Left lung (tissue), 10 donors: ENCODE results near the gene SLC25A51. TPM values are rescaled to one million over a fixed set of nuclear protein-coding genes. Genes with fewer than 3 reads are reported as not detected.
A peak's percentile ranks its signal among the peaks of the same experiment; 100 is the strongest.

ENCODE experiments used
- ATAC-seq: fragments of 200-7000 bp; cut with Tn5 transposase; one replicate; pipeline ENCODE4 v1.9.1; 2020; ENCODE audit warnings: moderate library complexity
- DNase-seq, 4 donors: peaks; one replicate each; pipeline ENCODE4 v3.0.0-alpha.2; 2013 to 2020
- H3K27ac ChIP-seq, 2 donors: fragments of 200-600 bp; sonication (generic) in 1 of 2; one replicate each; pipeline versions ENCODE4 v1.5.0 to v1.8.0; 2020 to 2021
- H3K27me3 ChIP-seq, 2 donors: fragments of 200-600 bp; sonication (generic) in 1 of 2; one replicate each; pipeline versions ENCODE4 v1.5.0 to v1.8.0; 2020 to 2021
- H3K36me3 ChIP-seq, 2 donors: fragments of 200-600 bp; sonication (generic) in 1 of 2; one replicate each; pipeline versions ENCODE4 v1.5.0 to v1.8.0; 2020 to 2021
- H3K4me1 ChIP-seq, 2 donors: fragments of 200-600 bp; one replicate each; pipeline ENCODE4 v1.8.0; 2021
- H3K4me3 ChIP-seq, 2 donors: fragments of 200-600 bp; sonication (generic) in 1 of 2; one replicate each; pipeline versions ENCODE4 v1.5.0 to v1.8.0; 2020 to 2021; ENCODE audit warnings: mild to moderate bottlenecking in 1 of 2
- H3K9me3 ChIP-seq, 2 donors: fragments of 200-600 bp; sonication (generic) in 1 of 2; one replicate each; pipeline versions ENCODE4 v1.5.0 to v1.8.0; 2020 to 2021
- intact Hi-C, 2 donors: fragments of 100-400 bp; cut with DNase I; formaldehyde crosslinking; loops; one replicate each; pipeline versions ENCODE4 v1.11.2 to v1.14.2; 2022
- polyA plus RNA-seq, 6 donors: library from polyadenylated mRNA; unstranded; fragments of 120-200 nt; gene quantifications; one replicate each; pipeline ENCODE4 v1.2.1, GENCODE V29; 2013; ENCODE audit not compliant: insufficient read length in 6 of 6
- total RNA-seq, 2 donors: library from RNA; stranded (reverse); fragmentation: NEBNext Ultra II Directional; extraction: Animal tissue kit (Norgen Biotek cat#: 25700); gene quantifications; one replicate each; pipeline ENCODE4 v1.2.1, GENCODE V29; 2021
- TF ChIP-seq, protein P1 (sequence below), 2 donors: fragments of 200-600 bp; sonication (generic) in 1 of 2; IDR thresholded peaks; one replicate each; pipeline versions ENCODE4 v1.5.0 to v1.8.0; 2021; ENCODE audit warnings: antibody characterized with exemption in 2 of 2
- donor health status: DM: no; HTN: yes; CAD: no.
- donor health status: DM: no; HTN: no; CAD: no.

Gene SLC25A51
- total and polyA plus RNA-seq, 8 donors = 16.3 to 39.9 (median 18.8) TPM

DNA sequence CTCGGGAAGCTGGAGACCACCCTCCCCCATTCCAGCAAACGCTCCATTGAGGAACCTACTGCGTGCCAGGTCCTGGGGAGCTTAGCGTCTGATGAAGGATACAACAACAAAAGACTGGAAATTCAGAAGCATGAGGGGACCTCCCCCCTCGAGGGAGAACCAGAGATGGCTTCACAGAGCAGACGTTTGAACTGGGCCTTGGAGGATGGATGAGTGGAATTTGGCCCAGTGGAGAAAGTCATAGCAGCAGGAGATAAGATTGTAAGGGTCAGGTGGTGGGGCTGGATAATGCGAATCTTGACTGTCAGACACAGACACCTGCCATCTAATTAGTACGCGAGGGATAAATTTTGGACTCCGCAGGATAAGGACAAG lies 1.2 kb upstream of the SLC25A51 start:
- Histone ChIP-seq H3K4me1 (peaks cover 15 to 65% of the 10 kb centered on the region in 2 donors), H3K27me3 (no peaks in the 10 kb centered on the region), H3K9me3 (no peaks in the 10 kb centered on the region), H3K27ac (no peak overlapping the region), H3K4me3 (peak overlapping the region in 1 of 2 donors; percentile 99), H3K36me3 (no peaks in the 10 kb centered on the region)
- DNase-seq = no peak
- TF ChIP-seq, protein P1, sequence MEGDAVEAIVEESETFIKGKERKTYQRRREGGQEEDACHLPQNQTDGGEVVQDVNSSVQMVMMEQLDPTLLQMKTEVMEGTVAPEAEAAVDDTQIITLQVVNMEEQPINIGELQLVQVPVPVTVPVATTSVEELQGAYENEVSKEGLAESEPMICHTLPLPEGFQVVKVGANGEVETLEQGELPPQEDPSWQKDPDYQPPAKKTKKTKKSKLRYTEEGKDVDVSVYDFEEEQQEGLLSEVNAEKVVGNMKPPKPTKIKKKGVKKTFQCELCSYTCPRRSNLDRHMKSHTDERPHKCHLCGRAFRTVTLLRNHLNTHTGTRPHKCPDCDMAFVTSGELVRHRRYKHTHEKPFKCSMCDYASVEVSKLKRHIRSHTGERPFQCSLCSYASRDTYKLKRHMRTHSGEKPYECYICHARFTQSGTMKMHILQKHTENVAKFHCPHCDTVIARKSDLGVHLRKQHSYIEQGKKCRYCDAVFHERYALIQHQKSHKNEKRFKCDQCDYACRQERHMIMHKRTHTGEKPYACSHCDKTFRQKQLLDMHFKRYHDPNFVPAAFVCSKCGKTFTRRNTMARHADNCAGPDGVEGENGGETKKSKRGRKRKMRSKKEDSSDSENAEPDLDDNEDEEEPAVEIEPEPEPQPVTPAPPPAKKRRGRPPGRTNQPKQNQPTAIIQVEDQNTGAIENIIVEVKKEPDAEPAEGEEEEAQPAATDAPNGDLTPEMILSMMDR (IDR thresholded peaks at IDR 0.05) = no peak
- ATAC-seq = no peak
- intact Hi-C loops = no loop called here

- intact Hi-C loops = no loop called here
- Histone ChIP-seq H3K36me3 (peaks cover 0 to under 1% of the 10 kb centered on the region in 2 donors), H3K4me3 (peak overlapping the region; percentile 75 to 99), H3K9me3 (no peaks in the 10 kb centered on the region), H3K27ac (peak overlapping the region; percentile 77 to 97), H3K4me1 (peaks cover 15 to 61% of the 10 kb centered on the region in 2 donors), H3K27me3 (no peaks in the 10 kb centered on the region)
- DNase-seq (no peak), ATAC-seq (peak; percentile 5)
- TF ChIP-seq, protein P1 (IDR thresholded peaks at IDR 0.05) = no peak
These were observed 661 bp upstream of the SLC25A51 start for GRCh38 chr9:37904445-37905130.

DNA sequence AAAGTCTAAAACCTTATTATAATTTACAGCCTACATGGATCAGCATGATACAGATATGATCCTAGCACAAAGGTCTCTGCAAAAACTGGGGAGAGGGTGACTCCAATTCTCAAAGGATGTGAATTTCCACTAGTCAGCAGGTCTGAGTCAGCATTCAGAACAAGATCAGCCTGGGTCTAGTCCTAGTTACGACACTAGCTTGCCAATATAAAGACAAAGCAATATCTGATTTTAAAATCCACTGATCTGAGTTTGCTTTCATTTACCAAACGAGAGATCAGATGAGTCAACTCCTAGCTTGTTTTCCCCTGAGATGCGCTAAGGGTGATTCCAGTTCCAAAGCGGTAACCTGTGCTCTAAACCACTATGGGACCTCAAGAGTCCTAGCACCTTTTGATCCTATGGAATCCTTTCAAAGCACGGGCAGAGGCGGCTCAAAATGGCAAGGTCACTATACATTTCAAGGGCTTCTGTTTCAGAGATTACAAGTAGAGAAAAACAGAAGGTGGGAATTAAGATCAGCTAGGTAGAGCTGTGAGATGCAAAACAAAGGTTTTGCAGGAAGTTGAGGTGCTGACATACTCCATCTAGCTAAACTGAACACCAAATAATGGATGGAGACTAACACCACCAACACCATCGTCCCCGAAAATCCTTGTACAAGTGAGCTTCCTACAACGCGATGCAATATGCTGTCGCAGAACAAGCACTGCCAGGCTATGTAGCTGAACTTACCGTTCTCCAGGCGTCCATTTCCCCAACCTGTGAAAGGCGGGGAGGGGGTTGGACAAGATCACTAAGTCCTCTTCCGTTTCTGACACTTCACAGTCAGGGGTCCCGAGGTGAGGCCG lies 906 bp downstream of the SLC25A51 start:
- Histone ChIP-seq H3K27ac (peak overlapping the region; percentile 77 to 97), H3K36me3 (peaks cover 0 to 16% of the 10 kb centered on the region in 2 donors), H3K27me3 (no peaks in the 10 kb centered on the region), H3K4me3 (peak overlapping the region; percentile 75 to 99), H3K4me1 (peaks cover 15 to 52% of the 10 kb centered on the region in 2 donors), H3K9me3 (no peaks in the 10 kb centered on the region)
- TF ChIP-seq, protein P1 (IDR thresholded peaks at IDR 0.05) = no peak
- intact Hi-C loops = no loop called here
- DNase-seq (no peak), ATAC-seq (peak; percentile 6)

- Histone ChIP-seq H3K4me1 (peaks cover 15 to 44% of the 10 kb centered on the region in 2 donors), H3K9me3 (no peaks in the 10 kb centered on the region), H3K27me3 (no peaks in the 10 kb centered on the region), H3K4me3 (peak overlapping the region in 1 of 2 donors; percentile 99), H3K36me3 (peaks cover 0 to 22% of the 10 kb centered on the region in 2 donors), H3K27ac (no peak overlapping the region)
- intact Hi-C loops = no loop called here
- ATAC-seq (no peak), DNase-seq (no peak)
- TF ChIP-seq, protein P1 (IDR thresholded peaks at IDR 0.05) = no peak
These were observed 1.8 kb downstream of the SLC25A51 start for GRCh38 chr9:37902131-37902530.

- Histone ChIP-seq H3K9me3 (no peaks in the 10 kb centered on the region), H3K27me3 (no peaks in the 10 kb centered on the region), H3K4me1 (peaks cover 9 to 34% of the 10 kb centered on the region in 2 donors), H3K4me3 (no peak overlapping the region), H3K27ac (no peak overlapping the region), H3K36me3 (peaks cover 3 to 53% of the 10 kb centered on the region in 2 donors)
- ATAC-seq (no peak), DNase-seq (no peak)
- TF ChIP-seq, protein P1 (IDR thresholded peaks at IDR 0.05) = no peak
- intact Hi-C loops = no loop called here
These were observed 4.9 kb downstream of the SLC25A51 start for GRCh38 chr9:37899041-37899440.
